ENCODE data around the gene CACNA1E.

The CACNA1E gene

DNA sequence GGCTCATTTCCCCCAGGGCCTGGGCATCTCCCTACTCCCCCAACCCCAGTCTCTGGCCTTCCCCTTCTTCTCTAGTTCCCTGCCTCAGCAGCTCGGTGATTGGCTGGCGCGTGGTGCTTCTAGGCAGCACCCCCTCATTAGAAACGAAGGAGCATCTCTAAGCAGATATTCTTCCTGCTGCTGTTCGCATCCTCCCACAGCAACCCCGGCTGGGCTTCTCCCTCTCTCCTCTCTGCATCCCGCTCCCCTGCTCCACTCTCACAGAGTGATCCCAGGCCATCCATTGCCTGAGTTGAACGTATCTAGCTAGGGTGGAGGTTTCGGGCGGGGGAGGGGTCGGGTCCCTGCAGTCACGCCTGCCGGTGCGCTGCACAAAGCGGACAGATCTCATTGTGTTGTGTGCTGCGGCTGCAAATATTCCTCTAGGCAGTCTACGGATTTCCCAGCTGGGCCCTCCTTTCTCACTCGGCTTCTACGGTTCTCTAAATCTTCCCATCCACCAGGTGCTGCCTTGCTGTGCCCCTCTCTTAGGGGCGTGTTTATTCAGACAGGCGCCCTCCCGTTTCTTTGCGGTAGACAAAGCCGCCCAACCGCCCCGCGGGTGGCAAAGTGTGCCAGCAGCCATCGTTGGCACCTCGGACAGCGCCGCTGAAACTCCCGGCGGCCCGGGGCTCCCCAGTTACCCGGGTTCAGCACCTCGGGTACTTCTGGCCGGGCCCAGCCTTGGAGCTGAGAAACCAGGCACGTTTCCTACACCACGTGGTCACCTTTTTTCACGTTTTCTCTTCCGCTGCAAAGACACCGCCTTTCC lies 2.2 kb downstream of the CACNA1E start:
- no peak for DNase-seq (ENCODE audit: low read depth)

DNA sequence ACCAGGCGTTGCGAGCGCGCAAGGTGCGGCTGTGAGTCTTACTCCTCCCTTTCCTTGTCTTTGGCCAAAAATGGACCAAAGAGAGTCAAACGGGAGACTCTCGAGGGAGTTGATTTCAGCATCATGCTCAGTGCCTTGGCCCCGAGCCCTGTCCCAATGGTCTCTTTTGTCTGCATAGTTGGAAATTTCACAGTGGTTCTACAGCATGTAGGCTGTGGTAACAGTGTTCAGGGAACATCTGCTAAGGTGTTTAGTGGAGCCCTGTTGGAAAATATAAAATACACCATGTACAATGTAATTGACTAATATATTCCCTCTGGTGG lies 2.7 kb downstream of the CACNA1E start:
- no peak for DNase-seq (ENCODE audit: low read depth)

DNA sequence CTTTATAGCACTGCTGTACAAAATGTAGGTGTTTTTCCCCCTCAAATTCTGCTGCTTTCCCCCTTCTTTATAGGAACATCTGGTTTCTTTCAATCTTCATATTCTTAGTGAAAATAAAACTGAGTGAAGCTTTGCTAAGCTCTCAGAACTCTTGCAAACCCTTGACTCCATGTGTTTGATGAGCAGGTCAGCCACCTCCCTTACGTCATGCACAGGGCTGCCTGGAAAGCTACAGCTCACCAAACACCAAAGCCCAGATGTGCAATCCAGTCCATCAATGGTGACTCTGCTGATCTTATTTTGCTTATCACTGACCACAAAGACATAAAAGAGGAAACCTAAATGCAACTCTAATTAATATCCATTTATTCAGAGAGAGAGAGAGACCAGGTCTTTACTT lies 5.5 kb downstream of the CACNA1E start:
- DNase-seq (ENCODE audit: low read depth), result no peak

DNA sequence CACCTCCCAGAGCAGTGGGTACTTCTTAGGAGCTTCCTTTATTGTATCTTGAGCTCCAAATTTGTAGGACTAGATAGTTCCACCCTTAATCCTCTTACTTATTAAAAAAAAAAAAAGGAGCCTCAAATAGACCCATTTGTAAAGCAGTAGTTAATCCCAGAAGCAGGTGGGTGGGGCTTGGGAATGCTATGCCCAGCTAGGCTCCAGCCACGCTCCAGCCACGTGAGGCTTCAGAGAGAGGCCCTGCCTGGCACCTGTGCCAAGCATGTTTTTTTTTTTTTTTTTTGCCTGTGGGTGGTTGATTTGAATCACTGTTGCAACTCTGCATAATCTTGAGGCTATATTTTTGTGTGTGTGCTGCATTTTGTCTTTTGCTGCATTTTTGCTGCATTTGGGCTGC lies 7.0 kb downstream of the CACNA1E start:
- no peak for DNase-seq (ENCODE audit: low read depth)

DNA sequence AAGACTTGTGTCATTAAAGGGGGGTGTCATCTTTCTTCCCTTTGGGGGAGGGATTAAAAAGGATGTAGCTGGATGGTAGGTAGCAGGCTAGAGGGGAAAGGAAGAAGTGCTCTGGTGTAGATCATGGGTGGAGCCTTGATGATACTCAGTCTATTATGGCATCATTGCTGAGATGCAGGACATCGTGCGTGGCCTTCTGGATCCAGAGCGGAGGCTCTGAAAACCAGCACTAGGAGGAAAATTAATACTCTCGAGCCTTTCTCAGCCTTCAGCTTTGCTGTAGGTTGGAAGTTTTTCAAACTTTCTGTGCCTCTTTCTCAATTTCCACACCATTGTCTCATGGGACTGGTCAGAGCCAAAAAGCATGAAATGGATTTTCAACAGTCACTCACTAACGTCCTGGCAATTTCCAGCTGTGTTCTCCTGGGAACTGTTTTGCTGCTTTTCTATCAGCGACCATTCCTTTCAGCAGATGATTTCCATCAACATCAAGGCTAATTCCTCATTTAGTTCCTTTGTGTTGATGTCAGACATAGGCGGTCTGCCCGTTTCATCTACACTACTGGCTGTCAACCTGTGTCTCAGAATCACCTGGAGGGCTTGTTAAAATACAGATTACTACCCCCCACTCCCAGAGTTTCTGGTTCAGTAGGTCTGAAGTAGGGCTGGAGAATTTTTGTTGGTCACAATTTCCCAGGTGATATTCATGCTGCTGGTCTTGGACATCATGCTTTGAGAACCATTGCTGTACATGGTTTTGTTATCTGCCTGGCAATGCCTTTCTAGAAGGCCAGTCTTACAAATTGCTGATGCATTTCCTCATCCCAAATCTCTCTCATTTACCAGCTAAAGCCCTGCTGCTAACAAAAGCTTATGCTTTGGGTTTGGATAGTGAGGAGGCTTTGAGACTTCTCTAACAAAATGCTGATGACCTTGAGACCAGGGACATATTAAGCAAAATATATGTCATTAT lies 7.7 kb downstream of the CACNA1E start:
- DNase-seq (ENCODE audit: low read depth), result no peak

DNA sequence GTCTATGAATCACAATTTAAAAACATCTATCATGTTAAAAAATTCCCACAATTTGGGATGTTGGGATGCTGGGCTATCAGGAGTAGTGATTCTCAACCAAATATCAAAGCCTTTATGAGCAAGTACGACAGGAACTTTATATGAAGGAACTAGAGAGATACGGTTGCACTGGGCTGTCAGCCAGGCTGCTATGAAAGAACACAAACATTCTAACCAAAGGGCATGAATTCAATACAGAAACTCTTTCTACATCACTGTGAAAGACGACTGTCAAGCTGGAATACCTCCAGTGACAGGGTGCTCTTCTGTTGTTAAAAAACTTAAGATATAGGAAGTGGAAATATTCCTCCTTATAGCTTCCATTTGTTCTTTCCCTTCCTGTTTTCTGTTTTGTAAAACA lies 9.8 kb downstream of the CACNA1E start:
- DNase-seq (ENCODE audit: low read depth), result no peak

DNA sequence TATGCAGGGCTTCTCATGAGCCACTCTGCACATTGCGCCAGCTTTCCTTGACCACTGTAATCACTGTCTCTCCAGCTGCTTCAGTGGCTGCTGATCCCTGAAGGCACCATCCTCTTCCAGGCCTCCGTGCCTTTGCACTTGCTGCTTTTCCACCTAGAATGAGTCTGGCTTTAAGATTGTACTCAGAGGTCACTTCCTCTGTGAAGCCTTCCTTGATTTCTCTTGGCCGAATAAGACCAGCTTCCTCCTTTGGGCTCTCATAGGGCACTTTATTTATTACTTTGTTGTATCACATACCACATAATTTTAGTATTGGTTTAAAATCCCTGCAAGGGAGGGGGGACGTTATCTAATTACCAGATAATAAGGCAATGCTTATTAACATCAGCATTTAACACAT lies 10.6 kb downstream of the CACNA1E start:
- DNase-seq (ENCODE audit: low read depth), result no peak

DNA sequence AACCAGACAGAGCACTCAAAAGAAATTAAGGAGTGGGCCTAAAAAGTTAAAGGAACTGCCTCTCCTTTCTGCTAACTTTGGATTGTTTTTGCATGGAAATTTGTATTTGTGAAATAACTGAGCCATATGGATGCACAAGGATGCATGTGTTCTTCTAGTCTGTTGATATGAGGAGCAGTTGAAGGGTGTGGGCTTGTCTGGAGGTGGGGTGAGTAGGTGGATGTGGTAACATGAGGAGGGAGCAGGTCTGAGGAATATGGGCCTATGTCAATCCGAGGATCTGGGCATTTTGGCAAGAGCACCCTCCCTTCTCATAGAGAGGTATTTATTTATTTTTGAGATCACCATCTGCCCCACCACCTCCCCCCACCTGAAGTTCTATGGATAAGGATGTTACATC lies 13.4 kb downstream of the CACNA1E start:
- DNase-seq (ENCODE audit: low read depth), result no peak

DNA sequence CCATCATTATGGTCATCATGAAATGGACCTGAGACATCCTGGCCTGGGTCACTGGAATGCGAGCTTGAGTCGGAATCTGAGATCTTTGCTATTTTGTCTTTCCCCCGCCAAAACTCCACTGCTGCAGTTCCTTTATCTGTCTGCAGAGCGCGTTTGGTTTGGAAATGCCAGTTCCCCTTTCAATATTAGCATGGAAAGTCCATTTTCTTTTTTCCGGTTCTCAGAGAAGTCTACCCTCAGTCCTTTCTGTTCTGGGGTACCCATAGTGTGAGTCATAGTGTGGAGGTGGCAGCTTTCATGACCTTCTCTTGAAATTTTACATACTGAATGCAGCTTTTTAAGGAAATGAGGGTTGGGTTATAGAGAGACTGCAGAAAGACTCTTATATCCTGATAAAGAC lies 14.6 kb downstream of the CACNA1E start:
- DNase-seq (ENCODE audit: low read depth), result no peak

DNA sequence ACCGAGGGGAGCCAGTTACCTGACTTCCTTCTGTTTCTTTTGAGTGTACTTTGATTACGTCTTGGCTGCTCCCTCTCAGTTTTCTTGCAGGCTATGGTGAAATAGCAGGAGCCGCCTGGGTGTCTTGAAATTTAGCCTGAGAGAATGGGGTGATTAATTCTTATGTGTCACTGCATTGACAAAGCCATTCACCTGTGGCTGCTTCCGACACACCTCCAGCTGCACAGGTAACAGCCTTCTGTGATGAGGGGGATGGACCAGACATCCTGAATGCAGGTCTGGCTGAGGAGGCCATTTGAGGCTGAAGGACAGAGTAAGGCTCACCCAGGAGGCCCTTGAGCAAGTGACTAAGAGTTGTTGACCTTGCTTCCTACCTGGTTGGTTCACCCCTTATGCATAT lies 16.5 kb downstream of the CACNA1E start:
- no peak for DNase-seq (ENCODE audit: low read depth)

DNA sequence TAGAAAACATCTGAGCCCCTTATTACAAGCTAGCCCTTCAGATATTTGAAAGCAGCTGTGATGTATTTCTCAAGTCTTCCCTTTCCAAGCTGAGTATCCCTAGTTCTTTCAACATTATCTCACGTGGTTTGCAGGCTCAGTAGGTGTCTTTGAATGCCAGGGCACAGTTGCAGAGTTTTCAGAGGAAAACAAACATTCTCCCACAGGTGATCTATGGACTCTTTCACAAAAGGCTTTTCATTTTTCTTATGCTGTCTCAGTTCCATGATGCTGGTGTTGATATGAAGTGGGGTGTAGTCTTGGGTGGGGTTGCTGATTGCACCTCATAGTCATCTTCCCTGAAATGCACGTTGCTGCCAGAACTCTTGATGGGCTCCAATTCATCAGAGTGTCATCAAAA lies 17.3 kb downstream of the CACNA1E start:
- no peak for DNase-seq (ENCODE audit: low read depth)

DNA sequence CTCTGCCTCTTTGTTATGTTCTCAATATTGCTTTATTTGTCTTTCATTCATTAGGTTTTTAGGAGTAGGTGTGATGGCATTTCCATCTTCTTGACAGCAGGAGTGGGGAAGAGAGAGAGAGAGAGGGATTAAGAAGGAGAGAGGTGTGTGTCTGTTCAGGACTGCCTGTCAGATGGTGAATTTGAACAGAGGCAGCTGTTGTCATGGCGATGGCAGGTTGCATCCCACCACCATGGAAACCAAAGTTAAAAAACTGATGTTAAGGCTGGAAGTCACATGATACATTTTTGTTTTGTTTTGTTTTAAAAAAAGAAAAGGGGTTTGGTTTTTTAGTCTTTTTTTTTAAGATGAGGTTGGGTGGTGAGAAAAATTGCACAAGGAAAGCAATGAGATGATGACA lies 18.3 kb downstream of the CACNA1E start:
- no peak for DNase-seq (ENCODE audit: low read depth)

DNA sequence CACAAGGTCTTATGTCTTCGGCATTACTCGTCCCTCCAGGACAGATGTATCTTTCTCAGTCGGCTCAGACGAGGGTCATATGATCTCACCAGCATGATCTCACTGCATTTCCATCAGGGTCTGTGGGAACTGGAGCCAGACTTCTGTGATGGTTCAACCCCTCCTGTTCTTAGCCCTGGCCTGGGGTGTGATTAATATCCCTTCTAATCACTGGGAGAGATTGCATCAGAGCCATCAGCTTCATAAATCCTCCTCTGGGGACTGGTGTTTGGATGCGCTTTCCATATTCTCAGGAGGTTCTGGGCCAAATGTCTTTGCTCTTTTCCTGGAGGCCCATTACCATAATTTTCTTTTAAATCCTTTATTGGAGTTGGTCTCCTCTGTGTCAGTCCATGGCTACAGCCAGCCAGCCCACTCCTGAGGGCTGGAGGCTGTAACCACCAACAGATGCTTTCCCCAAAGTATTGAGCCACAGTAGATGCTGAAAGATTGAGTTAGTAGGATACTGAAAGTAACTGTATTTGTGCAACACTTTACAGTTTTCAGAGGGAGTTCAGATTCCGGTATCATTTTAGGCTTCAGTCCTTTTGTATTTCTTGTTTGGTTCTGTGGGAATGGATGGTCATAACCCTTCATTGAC lies 20.0 kb downstream of the CACNA1E start:
- DNase-seq (ENCODE audit: low read depth), result no peak

DNA sequence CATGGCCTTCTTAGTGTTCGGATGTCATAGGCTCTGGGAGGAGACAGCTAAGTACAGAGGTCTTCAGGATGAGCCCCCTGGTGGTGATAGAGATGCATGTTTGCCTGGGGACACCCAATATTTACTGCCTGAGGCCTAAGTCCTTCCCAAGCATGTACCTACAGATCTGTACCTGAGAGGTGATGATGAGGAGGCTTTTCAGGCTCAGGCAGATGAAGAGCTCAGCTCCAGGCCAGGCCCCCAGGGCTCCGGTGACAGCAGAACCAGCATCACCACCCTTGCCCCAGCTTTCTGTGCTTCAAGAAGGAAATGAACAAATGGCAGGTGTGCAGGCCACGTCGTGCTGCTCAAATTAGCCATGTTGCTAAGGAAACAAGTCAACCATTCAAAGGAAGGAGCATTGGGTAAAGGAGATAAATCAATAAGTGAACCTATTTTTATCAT lies 21.1 kb downstream of the CACNA1E start:
- DNase-seq (ENCODE audit: low read depth), result no peak

DNA sequence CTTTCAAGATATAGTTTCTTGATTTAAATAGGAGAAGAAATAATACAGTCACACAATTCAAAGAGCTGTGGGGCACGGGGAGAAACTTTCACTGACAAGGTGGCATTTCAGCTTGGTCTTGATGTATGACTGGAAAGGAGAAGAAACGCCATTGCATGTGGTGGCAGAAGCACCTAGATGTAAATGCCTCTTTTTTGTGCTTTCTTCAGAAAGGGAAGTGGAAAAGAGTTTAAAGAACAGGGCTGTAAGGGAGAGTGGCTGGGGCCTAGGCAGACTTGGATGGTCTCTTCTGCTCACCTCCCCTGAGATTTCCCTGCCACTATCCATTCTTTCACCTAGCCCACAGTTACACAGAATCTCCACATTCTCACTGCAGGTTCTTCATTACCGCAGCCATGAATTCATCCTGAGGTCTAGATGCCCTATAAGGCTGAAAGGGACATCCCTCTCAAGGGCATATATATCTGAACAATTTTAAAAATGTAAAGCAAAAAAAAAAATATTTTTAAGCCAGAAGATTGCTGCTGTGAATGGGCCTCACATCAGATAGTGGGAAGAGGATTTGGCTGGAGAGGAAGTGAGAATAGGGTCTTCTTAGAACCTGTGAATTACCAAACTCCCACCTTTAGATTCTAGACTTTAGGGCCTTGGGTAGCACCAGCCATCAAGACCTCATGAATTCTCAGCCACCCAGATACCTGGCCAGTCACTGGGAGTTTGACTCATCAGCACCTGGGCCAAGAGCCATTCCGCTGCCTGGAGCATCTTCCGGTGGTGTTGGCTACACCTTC lies 23.4 kb downstream of the CACNA1E start:
- DNase-seq (ENCODE audit: low read depth), result no peak

DNA sequence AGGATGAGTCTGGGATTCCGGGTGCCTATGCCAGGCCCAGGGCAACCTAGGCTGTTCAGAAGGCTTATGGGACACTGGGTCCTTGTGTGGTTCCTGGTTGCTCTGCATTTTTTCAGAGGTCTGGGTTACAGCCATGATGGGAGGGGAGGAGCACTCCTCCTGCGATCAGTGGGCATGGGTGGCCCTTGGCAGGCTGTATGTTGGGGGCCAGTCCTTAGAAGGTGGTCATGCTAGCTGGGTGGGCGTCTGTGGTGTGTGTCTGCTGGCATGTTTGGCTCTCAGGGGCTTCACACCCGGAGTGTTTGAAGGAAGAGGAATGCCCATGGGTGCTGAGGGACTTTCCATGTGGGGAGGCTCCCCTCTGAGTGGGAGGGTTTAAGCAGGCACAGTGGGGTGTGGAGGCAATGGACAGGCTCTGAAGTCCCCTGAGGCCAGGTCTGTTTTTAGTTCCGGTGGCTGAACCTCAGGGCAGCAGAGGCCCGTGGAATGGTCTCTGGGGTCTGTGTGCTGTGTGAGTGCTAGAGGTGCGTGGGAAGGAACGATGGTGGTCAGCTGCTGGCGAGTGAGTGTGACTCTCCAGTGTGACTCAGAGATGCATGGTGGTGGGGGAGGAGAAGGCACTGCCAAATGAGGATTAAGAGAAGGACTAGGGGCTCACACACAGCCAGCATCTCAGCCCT lies 25.3 kb downstream of the CACNA1E start:
- DNase-seq (ENCODE audit: low read depth), result no peak

DNA sequence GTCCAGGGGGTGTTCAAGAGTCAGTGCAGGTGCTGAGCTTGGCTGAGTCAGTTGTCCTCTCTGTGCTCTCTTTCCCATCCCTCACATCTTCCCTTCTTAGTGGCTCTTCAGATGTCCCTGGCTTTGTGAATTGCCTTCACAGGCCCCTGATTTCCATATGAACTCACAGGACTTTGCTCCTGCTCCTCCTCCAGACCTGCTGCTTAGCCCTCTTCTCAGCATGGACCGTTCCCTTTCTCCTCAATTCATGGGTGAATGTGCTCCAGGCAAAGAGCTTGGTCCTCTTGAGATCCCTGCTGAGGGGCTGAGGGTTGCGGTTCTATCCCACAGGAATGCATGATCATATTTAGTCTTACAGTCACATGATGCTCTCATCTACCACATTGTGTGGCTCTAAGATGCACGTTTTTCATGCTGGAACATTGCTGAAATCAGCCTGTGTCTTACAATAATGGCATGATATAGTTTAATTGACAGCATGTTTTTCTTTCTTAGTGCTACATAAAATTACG lies 30.5 kb downstream of the CACNA1E start:
- DNase-seq (ENCODE audit: low read depth), result no peak

DNA sequence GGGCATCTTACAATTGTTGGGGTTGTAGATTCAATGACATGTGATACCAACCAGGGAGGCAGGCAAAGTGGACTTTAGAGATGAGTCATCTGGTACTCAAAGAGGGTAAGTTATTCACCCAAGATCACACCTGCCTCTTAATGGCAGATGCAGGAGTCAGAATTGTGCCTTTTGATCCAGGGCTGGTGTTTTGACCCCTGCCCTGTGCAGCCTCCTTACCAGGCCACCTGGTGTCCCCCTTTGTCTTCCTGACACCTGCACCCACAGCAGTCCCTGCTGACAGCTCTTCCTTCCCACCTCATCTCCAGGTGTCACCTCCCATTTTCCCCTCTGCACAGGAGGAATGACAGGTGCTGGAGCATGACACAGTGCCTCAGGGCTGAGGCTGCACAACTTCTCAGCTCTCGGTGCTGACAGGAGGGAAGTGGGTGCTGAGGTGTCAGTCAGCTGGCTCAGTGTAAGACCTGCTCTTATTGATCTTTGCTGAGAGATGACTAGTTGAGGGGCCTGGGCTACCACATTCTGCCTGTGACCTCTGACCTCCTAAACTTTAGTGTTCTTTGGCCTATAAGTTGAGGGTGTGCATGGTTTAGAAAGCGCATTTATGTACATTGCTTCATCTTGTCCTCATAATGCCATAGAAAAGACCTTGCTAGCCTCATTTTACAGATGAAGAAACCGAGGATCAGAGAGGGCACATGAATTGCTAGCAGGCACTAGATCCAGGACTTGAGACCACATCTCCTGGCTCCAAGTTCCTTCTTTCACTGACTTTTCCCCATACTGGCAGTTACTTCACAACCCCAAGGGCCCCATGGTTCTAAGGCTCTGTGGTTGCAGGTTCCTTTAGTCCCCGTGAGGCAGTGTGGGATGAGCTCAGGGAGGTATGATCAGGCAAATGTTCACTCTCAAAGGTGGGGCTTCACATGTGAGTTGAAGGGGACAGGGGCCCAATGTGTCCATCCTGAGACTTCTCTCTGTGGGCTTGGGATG lies 31.3 kb downstream of the CACNA1E start:
- no peak for DNase-seq (ENCODE audit: low read depth)

DNA sequence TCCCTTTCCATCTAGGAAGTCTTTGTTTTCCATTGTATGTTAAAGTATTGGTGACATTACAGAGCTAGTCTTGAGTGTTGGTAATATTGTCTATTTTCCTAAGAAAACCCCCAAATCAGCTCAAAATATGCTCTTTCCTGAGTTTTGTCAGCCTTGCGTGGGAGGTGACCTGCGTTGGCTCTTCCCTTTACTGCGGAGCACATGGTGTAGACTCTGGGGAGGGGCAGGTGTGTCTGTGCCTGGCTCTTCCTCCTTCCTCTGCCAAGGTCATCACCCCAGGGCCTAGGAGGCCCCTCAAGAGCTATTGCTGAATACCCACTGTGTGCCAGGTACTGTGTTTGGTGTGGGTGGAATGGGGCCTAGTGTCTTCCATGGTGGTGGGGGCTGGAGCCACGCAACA lies 33.4 kb downstream of the CACNA1E start:
- DNase-seq (ENCODE audit: low read depth), result no peak
